Stimulated activated CD8-positive, alpha-beta memory T cell treated with anti-CD3 and anti-CD28 coated beads, Interleukin-4, amount 100 ng/mL, for 48 hours (primary cell): Measurements from ENCODE around the gene ATP2A1.
"Not testable (repeated sequence)": the region's sequence is repeated elsewhere in the genome, so short reads cannot be mapped to it uniquely, and the experiment has no call there.

Experiments
- DNase-seq: peaks from one replicate; pipeline ENCODE4 v3.0.0-alpha.2; 2020

The ATP2A1 gene

GRCh38 chr16:28939825-28940224, 61.5 kb downstream of the ATP2A1 start:
- not testable (repeated sequence) for DNase-seq

- no peak for DNase-seq
Measured at GRCh38 chr16:28943281-28943680, 65.0 kb downstream of the ATP2A1 start.

- no peak for DNase-seq
Measured at GRCh38 chr16:28946681-28947080, 68.4 kb downstream of the ATP2A1 start.

- peak; percentile 100 for DNase-seq
Measured at GRCh38 chr16:28950648-28951409, 72.5 kb downstream of the ATP2A1 start, which contains the start of gene NFATC2IP. Gene NFATC2IP (plus strand): TSS chr16:28950937. CDS start chr16:28951012, 75 bp downstream.

- peak; percentile 59 for DNase-seq
Measured at GRCh38 chr16:28951410-28951943, 73.2 kb downstream of the ATP2A1 start.
